HepG2 (cell line): ENCODE measurements around the gene FAM124A. TPM values are rescaled to one million over a fixed set of nuclear protein-coding genes. Genes with fewer than 3 reads are reported as not detected.

Experiments used
- ATAC-seq: fragments of 200-7000 bp; cut with Tn5 transposase; 3 replicates; pipeline ENCODE4 v1.9.1; 2020; ENCODE audit warnings: mild to moderate bottlenecking, moderate library complexity
- BruUV-seq: library from RNA; stranded (reverse); fragments of 400-500 nt; replicated peaks from 2 replicates; lab custom pipeline; 2021; lab: Mats Ljungman, UMichigan
- CTCF ChIA-PET: fragments of 300-600 bp; formaldehyde crosslinking; extraction: SDS; loops from one replicate; lab custom pipeline; 2021; ENCODE audit warnings: low total read pairs, inconsistent platforms, low intra/inter-chr PET ratio; lab: Yijun Ruan, JAX
- POLR2A ChIA-PET: fragments of 350-600 bp; sonication (Branson Sonifier 250); formaldehyde crosslinking; loops from one replicate; lab custom pipeline; 2020; ENCODE audit warnings: antibody characterized with exemption, inconsistent platforms; lab: Yijun Ruan, JAX
- DNase-seq: peaks from one replicate; pipeline ENCODE4 v3.0.0-alpha.2; 2015; ENCODE audit warnings: low spot score
- FAIRE-seq: peaks from 3 replicates; lab custom pipeline; 2011; peaks lifted over from hg19 to GRCh38; lab: Jason Lieb, UNC
- H2AFZ ChIP-seq: one replicate; pipeline ENCODE4 v1.6.1; 2011; ENCODE audit warnings: low read length, inconsistent platforms
- H3K27ac ChIP-seq: fragments of 300-600 bp; 3 replicates; pipeline ENCODE4 v1.8.0; 2011; ENCODE audit warnings: mixed run types, mild to moderate bottlenecking, mixed read lengths, low read length, inconsistent platforms; ENCODE audit not compliant: insufficient read depth; ENCODE audit errors: extremely low read length
- H3K27me3 ChIP-seq, 2 experiments: fragments of 200-600 bp in 1 of 2; 2 replicates in 1 of 2; 3 replicates in 1 of 2; pipeline versions ENCODE4 v1.6.0 to v1.8.0; 2011; ENCODE audit warnings: low read length in 2 of 2, mild to moderate bottlenecking in 2 of 2, moderate library complexity in 2 of 2, inconsistent platforms in 1 of 2; ENCODE audit not compliant: insufficient read depth in 2 of 2, control insufficient read depth in 1 of 2
- H3K36me3 ChIP-seq, 2 experiments: fragments of 200-600 bp in 1 of 2; replicated peaks in 1 of 2; 2 replicates in 1 of 2; 3 replicates in 1 of 2; pipeline versions ENCODE4 v1.5.1 to v1.8.0; 2011; ENCODE audit warnings: low read length in 2 of 2, inconsistent platforms in 1 of 2; ENCODE audit not compliant: insufficient read depth in 2 of 2, control insufficient read depth in 1 of 2
- H3K4me1 ChIP-seq: 2 replicates; pipeline ENCODE4 v1.5.1; 2012; ENCODE audit warnings: low read length, inconsistent platforms; ENCODE audit not compliant: insufficient read depth
- H3K4me2 ChIP-seq: 2 replicates; pipeline ENCODE4 v1.6.0; 2011; ENCODE audit warnings: low read depth, low read length, inconsistent platforms
- H3K4me3 ChIP-seq, 3 experiments: fragments of 200-600 bp in 1 of 3; sonication (generic), shearing (Covaris generic) in 1 of 3; replicated peaks in 1 of 3; 2 replicates each; pipeline ENCODE4 v1.5.1; 2011 to 2016; ENCODE audit warnings: low read length in 3 of 3, inconsistent platforms in 2 of 3, low read depth in 2 of 3, mild to moderate bottlenecking in 2 of 3, control low read depth in 1 of 3, mixed read lengths in 1 of 3; ENCODE audit not compliant: insufficient read depth in 1 of 3
- H3K79me2 ChIP-seq: one replicate; pipeline ENCODE4 v1.6.1; 2011; ENCODE audit warnings: low read length, inconsistent platforms; ENCODE audit not compliant: insufficient read depth
- H3K9ac ChIP-seq: 2 replicates; pipeline ENCODE4 v1.6.0; 2011; ENCODE audit warnings: mild to moderate bottlenecking, low read depth, low read length, inconsistent platforms; ENCODE audit not compliant: insufficient read depth
- H3K9me3 ChIP-seq: 2 replicates; pipeline ENCODE4 v1.5.1; 2012; ENCODE audit warnings: mild to moderate bottlenecking, low read length
- H4K20me1 ChIP-seq: 2 replicates; pipeline ENCODE4 v1.6.0; 2011; ENCODE audit warnings: inconsistent platforms, mild to moderate bottlenecking, low read length, moderate library complexity; ENCODE audit not compliant: insufficient read depth
- ARHGAP35 ChIP-seq: sonication (generic); formaldehyde crosslinking; IDR thresholded peaks from 2 replicates; pipeline ENCODE4 v1.9.0; 2022; ENCODE audit warnings: mild to moderate bottlenecking, inconsistent platforms, moderate library complexity, missing genetic modification reagents, borderline replicate concordance
- BCL6 ChIP-seq: IDR thresholded peaks from 2 replicates; pipeline ENCODE4 v1.6.1; 2016; ENCODE audit warnings: missing genetic modification reagents, missing compliant biosample characterization
- GLI4 ChIP-seq: sonication (generic); formaldehyde crosslinking; IDR thresholded peaks from 2 replicates; pipeline ENCODE4 v1.5.1; 2020; ENCODE audit warnings: missing genetic modification reagents, mild to moderate bottlenecking, moderate library complexity, borderline replicate concordance
- HNF4A ChIP-seq: sonication (generic); formaldehyde crosslinking; IDR thresholded peaks from 2 replicates; pipeline ENCODE4 v1.4.0; 2020; ENCODE audit warnings: missing genetic modification reagents
- POLR2AphosphoS2 ChIP-seq: IDR thresholded peaks from 2 replicates; pipeline ENCODE4 v1.6.1; 2011; ENCODE audit warnings: low read depth, low read length, improper control_type of control experiment
- PPARG ChIP-seq: conservative IDR thresholded peaks from 2 replicates; pipeline ENCODE4 v1.6.1; 2016; ENCODE audit warnings: missing biosample characterization, missing genetic modification reagents
- PTBP1 ChIP-seq: fragments of 200-400 bp; formaldehyde crosslinking; IDR thresholded peaks from 2 replicates; pipeline ENCODE4 v1.6.1; 2018; ENCODE audit warnings: low read length, low read depth; ENCODE audit not compliant: poor library complexity, severe bottlenecking
- TOE1 ChIP-seq: sonication (generic); formaldehyde crosslinking; IDR thresholded peaks from 2 replicates; pipeline ENCODE4 v1.4.0; 2020; ENCODE audit warnings: mild to moderate bottlenecking, missing genetic modification reagents
- YEATS4 ChIP-seq: sonication (generic); formaldehyde crosslinking; IDR thresholded peaks from 2 replicates; pipeline ENCODE4 v1.4.0; 2020; ENCODE audit warnings: missing genetic modification reagents, borderline replicate concordance
- ZBTB7A ChIP-seq: sonication (generic); formaldehyde crosslinking; IDR thresholded peaks from 2 replicates; pipeline ENCODE4 v1.8.0; 2022; ENCODE audit warnings: mild to moderate bottlenecking, missing genetic modification reagents
- ZBTB8A ChIP-seq: sonication (generic); formaldehyde crosslinking; IDR thresholded peaks from 2 replicates; pipeline ENCODE4 v1.4.0; 2020; ENCODE audit warnings: mild to moderate bottlenecking, low read depth, missing genetic modification reagents, borderline replicate concordance
- ZNF232 ChIP-seq: sonication (generic); formaldehyde crosslinking; IDR thresholded peaks from 2 replicates; pipeline ENCODE4 v1.4.0; 2020; ENCODE audit warnings: missing genetic modification reagents, borderline replicate concordance
- ZNF260 ChIP-seq: sonication (generic); formaldehyde crosslinking; IDR thresholded peaks from 2 replicates; pipeline ENCODE4 v1.4.0; 2020; ENCODE audit warnings: missing genetic modification reagents, low read depth, mild to moderate bottlenecking, borderline replicate concordance
- ZNF34 ChIP-seq: sonication (generic); formaldehyde crosslinking; IDR thresholded peaks from 2 replicates; pipeline ENCODE4 v1.4.0; 2020; ENCODE audit warnings: mild to moderate bottlenecking, missing genetic modification reagents, borderline replicate concordance
- ZNF484 ChIP-seq: sonication (generic); formaldehyde crosslinking; IDR thresholded peaks from 2 replicates; pipeline ENCODE4 v1.5.1; 2020; ENCODE audit warnings: mild to moderate bottlenecking, low read depth, missing genetic modification reagents, borderline replicate concordance
- ZNF546 ChIP-seq: sonication (generic); formaldehyde crosslinking; conservative IDR thresholded peaks from 2 replicates; pipeline ENCODE4 v1.8.1; 2023; ENCODE audit warnings: mild to moderate bottlenecking, missing genetic modification reagents
- ZNF629 ChIP-seq: sonication (generic); formaldehyde crosslinking; conservative IDR thresholded peaks from 2 replicates; pipeline ENCODE4 v1.5.0; 2020; ENCODE audit warnings: missing genetic modification reagents
- in situ Hi-C: cut with HindIII; loops from 2 replicates; pipeline ENCODE4 v1.10.0; 2017; ENCODE audit warnings: low pct_unique_long_range_greater_than_20kb; ENCODE audit not compliant: extremely low pct_ligation_motif_present
- intact Hi-C: fragments of 100-400 bp; cut with micrococcal nuclease; formaldehyde crosslinking; loops from one replicate; pipeline ENCODE4 v1.10.0; 2022; ENCODE audit not compliant: unreplicated experiment
- polyA plus RNA-seq, 8 experiments: library from polyadenylated mRNA; depleted of rRNA in 3 of 8; stranded (reverse) in 7 of 8; unstranded in 1 of 8; fragments of >200 nt; fragmentation: Illumina TruSeq in 4 of 8; extraction: Trizol in 4 of 8; gene quantifications; 2 replicates each; pipeline versions ENCODE4 v1.2.1 to v1.2.3, GENCODE V29; 2011 to 2016; ENCODE audit warnings: low read depth in 4 of 8, missing spikeins in 1 of 8, mixed read lengths in 1 of 8; ENCODE audit not compliant: insufficient read depth in 1 of 8
- total RNA-seq, 5 experiments: library from RNA; depleted of rRNA; stranded (reverse); fragments of >200 nt; fragmentation: Illumina TruSeq; extraction: Trizol; gene quantifications; 2 replicates each; pipeline ENCODE4 v1.2.3, GENCODE V29; 2016; ENCODE audit warnings: low read depth in 1 of 5
- TF ChIP-seq, protein P1 (sequence below): sonication (generic); formaldehyde crosslinking; conservative IDR thresholded peaks from 2 replicates; pipeline ENCODE4 v1.8.1; 2023; ENCODE audit warnings: missing genetic modification reagents

Gene FAM124A
- total and polyA plus RNA-seq, 2 of the 13 experiments (the other 11 are each of a cell fraction or from before 2014, with no cell fraction given) = not detected

DNA sequence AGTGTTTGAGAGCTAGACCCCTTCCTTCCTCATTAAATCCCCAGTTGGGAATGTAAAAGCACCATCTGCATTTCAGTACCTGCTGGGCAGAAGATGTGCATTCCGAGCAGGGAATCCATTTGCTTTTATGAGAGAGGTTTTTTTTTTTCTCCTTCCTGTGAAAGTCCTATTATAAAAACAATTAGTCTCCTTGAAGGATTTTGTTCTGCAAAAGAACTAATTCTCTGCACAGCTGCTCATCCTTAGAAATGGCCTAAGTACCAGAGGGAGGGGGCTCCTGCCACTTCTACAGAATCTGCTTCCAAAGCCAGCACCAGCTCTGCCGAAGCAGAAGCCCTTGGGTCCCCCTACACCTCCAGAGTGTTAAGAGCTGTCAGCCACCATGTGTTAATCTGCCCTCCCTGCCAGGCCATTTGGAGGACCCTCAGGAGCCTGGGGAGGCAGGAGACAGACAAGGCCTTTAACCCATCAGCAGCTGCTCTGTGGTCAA, 80.9 kb downstream of the FAM124A start (continued):
- TF ChIP-seq GLI4 (no peak), TOE1 (CRISPR knock-in tag) (no peak)
- TF ChIP-seq, all 625 proteins: peak for 0

DNA sequence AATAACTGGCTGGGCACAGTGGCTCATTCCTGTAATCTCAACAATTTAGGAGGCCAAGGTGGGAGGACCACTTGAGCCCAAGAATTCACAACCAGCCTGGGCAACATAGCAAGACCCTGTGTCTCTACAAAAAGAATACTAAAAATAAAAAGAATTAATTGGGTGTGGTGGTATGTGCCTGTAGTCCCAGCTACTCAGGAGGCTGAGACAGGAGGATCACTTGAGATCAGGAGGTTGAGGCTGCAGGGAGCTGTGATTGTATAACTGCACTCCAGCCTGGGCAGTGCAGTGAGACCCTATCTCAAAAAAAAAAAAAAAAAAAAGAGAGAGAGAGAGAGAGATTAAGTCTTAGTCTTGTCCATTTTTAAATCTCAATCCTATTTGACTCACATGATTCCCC, 81.7 kb downstream of the FAM124A start:
- H3K27me3 ChIP-seq = peaks cover 0 to 18% of the 10 kb centered on the region in 2 experiments; a peak in 2 of 5 replicates
- BruUV-seq = no TSS peak
- no peaks in the 10 kb centered on the region for H3K36me3 ChIP-seq
- POLR2A ChIA-PET = no interaction called here
- in situ Hi-C loops (no loop called here), intact Hi-C loops (loop anchor here (1.0 kb wide), 1 partner anchor 32 kb away; no protein-coding TSS in a partner anchor)
- TF ChIP-seq ZBTB7A (no peak), ZNF629 (CRISPR knock-in tag) (no peak), POLR2AphosphoS2 (no peak), BCL6 (CRISPR knock-in tag) (no peak), ARHGAP35 (no peak), ZNF546 (CRISPR knock-in tag) (no peak), PTBP1 (no peak), ZNF484 (no peak), PPARG (CRISPR knock-in tag) (no peak), ZNF34 (CRISPR knock-in tag) (no peak), ZBTB8A (CRISPR knock-in tag) (no peak), ZNF260 (CRISPR knock-in tag) (no peak), YEATS4 (CRISPR knock-in tag) (no peak), HNF4A (CRISPR knock-in tag) (no peak), ZNF232 (CRISPR knock-in tag) (no peak)
- TF ChIP-seq, protein P1, sequence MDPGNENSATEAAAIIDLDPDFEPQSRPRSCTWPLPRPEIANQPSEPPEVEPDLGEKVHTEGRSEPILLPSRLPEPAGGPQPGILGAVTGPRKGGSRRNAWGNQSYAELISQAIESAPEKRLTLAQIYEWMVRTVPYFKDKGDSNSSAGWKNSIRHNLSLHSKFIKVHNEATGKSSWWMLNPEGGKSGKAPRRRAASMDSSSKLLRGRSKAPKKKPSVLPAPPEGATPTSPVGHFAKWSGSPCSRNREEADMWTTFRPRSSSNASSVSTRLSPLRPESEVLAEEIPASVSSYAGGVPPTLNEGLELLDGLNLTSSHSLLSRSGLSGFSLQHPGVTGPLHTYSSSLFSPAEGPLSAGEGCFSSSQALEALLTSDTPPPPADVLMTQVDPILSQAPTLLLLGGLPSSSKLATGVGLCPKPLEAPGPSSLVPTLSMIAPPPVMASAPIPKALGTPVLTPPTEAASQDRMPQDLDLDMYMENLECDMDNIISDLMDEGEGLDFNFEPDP (CRISPR knock-in tag) = no peak
- H3K9me3 ChIP-seq = no peaks in the 10 kb centered on the region
- ATAC-seq (no peak), FAIRE-seq (no peak), DNase-seq (no peak)
- H3K79me2 ChIP-seq = no peaks in the 10 kb centered on the region
- H3K27ac ChIP-seq = no peak overlapping the region
- no peak overlapping the region for H3K4me3 ChIP-seq
- CTCF ChIA-PET = no interaction called here
- H3K9ac ChIP-seq = no peak overlapping the region
- H3K4me2 ChIP-seq = no peak overlapping the region
- no peaks in the 10 kb centered on the region for H3K4me1 ChIP-seq
- H4K20me1 ChIP-seq = no peaks in the 10 kb centered on the region
- no peak overlapping the region for H2AFZ ChIP-seq
